Measurements from ENCODE around the gene UTP14A. TPM values are rescaled to one million over a fixed set of nuclear protein-coding genes. Genes with fewer than 3 reads are reported as not detected.

UTP14A gene, protein sequence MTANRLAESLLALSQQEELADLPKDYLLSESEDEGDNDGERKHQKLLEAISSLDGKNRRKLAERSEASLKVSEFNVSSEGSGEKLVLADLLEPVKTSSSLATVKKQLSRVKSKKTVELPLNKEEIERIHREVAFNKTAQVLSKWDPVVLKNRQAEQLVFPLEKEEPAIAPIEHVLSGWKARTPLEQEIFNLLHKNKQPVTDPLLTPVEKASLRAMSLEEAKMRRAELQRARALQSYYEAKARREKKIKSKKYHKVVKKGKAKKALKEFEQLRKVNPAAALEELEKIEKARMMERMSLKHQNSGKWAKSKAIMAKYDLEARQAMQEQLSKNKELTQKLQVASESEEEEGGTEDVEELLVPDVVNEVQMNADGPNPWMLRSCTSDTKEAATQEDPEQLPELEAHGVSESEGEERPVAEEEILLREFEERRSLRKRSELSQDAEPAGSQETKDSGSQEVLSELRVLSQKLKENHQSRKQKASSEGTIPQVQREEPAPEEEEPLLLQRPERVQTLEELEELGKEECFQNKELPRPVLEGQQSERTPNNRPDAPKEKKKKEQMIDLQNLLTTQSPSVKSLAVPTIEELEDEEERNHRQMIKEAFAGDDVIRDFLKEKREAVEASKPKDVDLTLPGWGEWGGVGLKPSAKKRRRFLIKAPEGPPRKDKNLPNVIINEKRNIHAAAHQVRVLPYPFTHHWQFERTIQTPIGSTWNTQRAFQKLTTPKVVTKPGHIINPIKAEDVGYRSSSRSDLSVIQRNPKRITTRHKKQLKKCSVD
- 15.4 and 22.2 TPM in 2 replicates for total RNA-seq

DNA sequence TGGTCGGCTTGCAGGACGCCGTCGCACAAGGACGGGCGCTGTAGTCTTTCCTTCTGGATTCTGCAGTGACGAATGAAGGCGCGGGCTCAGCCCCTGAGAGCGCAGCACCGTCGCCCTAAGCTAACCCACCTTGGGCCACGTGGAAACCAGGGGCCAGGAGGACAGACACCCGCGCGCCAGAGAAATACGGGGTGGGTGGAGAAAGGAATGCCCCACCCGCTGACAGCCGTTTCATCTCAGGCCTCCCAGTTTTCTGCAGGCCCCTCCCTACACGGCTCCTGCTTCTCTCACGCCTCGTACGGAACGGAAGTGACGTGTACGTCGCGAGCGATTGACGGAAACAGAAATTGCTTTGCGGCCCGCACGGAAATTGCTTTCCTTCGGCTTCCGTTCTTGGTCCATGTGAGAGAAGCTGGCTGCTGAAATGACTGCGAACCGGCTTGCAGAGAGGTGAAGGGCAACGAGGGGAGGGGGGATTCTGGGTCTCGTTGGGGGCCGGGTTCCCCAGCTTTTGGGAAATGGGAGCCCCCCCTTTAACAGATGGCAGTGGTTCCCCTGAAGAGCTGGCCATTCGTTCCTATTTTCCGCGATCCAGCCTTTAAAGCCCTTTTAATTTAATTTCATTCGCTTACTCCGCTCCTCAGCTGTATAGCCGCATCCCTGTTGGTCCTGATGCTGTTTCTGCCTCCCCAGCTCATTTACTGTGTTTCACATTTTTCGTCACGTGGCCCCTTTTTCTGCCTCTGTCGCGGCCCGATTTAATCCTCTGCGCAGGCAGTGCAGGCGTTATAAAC, at the start of gene UTP14A:
Gene UTP14A (plus strand): TSS at position 378 of the 794 bp plus-strand sequence. CDS start 47 bp downstream, at position 425.

Other genes starting within 250 kb of the UTP14A start
- gene XPNPEP2, start 167.2 kb upstream of the UTP14A start, total RNA-seq, result not detected in 2 replicates
- gene SASH3, start 126.2 kb upstream of the UTP14A start, total RNA-seq, result not detected in 2 replicates
- 24.3 and 32.0 TPM in 2 replicates for gene ZDHHC9, start 62.3 kb upstream of the UTP14A start, total RNA-seq
- gene BCORL1, start 76.5 kb downstream of the UTP14A start, total RNA-seq, result 1.5 and 3.3 TPM in 2 replicates
- 13.1 and 23.6 TPM in 2 replicates for gene ELF4, start 204.3 kb downstream of the UTP14A start, total RNA-seq